ENCODE results near the gene CST7. TPM values are rescaled to one million over a fixed set of nuclear protein-coding genes. Genes with fewer than 3 reads are reported as not detected.

The CST7 gene
- total RNA-seq, 1 donor from 2014 or later = not detected

DNA sequence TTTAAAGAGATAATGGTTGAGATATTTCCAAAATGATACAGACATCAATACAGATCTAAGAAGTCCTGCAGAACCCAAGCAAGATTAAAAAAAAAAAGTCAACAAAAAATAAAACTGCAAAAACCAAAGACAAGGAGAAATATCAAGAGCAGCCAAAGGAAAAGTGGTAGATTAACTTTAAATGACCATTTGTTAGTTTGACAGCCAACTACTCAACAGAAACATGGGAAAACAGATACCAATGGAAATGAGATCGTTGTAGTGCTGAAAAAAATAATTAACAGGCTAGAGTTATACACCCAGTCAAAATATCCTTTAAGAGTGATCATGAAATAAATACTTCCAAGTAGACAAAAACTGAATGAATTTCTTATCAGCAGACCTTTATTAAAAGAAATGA, 53.9 kb downstream of the CST7 start:
- no peak for DNase-seq (ENCODE audit: low spot score)

DNA sequence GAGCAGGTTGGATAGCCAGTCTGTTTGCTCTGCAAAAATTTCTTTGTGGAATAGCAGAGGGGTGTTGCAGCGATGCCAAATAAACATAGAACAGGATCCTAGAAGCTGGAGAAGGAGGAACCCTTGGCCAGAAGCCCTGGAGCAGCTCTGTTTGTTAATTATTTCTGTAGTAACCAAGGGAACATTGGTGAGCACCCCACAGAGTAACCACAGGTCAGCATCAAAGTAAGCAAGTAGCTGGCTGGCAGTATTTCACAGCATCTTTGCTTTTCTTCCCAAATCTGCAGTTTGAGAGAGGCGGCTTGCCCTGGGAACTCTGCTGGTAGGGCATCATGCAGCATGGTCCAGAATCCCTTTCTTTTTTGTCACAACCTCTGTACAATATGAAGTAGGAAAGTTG, 56.2 kb downstream of the CST7 start:
- peak; percentile 35 for DNase-seq (ENCODE audit: low spot score)

DNA sequence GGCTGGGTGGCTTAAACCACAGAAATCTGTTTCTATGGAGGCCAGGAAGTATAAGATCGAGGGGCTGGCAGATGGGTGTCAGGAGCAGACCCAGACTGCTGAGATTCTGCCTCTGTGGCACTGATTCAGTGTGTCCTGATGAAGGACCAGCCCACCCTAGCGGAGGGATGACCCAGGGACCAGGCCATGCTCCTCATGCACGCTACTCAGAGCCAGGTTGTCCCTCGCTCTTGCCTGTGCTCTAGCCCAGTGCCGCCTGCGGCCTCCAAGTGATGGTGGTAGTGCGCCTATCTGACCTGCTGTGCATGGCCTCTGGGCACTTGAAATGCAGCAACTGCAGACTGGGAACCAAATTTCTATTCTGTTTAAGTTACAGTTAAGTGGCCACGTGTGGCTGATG, 56.6 kb downstream of the CST7 start:
- no peak for DNase-seq (ENCODE audit: low spot score)

DNA sequence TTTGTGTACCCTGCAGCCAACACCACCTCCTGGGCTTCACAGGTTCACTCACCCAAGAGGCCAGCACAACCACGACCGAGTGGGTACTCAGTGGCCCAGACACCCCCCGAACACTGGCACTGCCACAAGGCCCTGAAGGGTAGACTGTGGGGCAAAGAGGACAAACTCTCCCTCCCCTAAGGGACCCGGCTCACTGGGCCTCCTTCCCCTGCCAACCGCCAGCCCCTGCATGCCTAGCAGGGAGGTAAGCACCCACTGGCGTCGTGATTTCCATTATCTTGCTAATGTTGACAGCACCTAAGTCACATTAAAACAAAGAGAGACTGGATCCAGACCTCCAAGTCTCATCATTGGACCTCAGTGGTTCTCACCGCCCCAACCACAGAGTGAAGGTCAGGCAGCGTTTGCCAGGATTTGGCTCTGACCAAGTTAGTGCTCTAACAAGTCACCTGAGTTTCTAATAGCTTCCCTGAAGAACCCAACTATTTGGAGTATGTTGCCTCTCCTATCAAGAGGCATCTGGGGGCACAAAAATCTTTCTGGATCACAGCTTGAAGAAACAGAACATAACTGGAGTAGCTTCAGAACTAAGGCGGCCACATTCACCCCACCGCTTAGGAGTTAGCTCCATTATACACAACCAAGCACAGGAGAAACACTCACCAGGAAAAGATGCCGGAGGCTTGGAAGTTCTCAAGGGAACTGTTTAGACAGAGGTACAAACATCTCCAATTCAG, 57.5 kb downstream of the CST7 start:
- no peak for DNase-seq (ENCODE audit: low spot score)

DNA sequence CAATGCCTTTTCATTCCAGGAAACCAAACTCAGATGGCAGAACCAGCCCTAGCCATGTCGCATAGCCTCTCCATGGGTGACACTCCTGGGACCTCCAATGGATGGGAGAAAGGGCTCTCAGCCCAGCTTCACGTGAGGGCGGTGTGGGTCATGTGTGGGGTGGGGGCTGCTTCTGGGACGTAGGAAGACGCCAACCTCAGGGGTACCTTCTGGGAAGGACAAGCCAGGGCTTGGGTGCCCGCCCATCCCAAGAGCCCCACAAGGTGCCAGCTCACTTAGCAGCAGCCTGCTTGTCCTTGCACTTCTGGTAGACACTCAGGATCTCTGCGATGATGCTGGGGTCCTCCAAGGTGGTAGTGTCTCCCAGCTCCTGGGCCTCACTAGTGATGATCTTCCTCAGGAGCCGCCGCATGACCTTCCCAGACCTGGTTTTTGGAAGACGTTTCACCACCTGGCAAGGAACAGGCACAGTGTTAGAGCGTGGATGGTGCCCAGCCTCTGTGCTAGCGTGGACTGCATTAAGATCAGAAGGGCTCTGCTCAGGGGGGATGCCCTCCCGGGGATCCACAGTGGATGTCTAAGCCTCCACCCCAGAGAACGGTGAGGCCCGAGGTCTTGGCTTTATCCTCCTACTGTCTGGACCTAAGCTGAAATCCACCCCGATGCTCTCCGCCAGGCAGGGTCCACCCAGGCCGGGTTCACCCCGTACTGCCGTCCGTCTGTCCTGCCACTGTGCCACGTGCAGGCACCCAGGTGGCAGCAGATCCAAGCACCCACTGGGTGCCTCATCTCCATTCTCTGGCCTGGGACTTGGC, 58.6 kb downstream of the CST7 start:
- DNase-seq (ENCODE audit: low spot score) = no peak

DNA sequence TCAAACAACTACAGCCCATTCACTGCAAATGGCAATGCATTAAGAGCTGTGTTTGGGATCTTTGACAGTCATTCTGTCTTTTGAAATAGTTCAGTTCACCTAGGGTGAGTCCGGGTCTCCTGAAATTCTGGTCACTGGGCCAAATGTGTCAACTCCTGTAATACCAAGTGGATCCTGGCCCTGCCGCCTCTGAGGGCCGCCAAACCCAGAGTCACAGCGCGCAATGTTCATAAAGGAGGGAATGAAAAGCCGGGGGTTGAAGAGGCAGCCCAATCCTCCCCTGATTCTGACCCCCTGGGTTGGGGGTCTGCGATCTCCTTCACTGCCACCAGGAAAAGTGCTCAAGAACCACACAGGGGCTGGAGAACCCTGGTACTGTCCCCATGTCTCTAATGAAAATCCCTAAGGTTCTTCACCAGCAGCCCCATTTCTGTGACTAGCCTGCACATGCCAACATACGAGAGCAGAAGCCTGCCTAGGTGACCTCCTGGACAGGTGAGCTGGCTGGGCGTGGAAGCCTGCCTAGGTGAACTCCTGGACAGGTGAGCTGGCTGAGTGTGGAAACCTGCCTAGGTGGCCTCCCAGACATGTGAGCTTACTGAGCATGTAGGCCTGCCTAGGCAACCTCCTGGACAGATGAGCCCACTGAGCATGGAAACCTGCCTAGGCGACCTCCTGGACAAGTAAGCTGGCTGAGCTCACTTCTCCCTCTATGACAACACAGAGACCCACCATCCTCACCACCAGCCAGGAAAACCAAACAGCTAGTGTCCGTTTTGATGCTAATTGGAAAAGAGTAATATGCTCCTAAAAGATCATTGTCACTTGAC, 59.5 kb downstream of the CST7 start:
- no peak for DNase-seq (ENCODE audit: low spot score)

Other genes starting within 250 kb of the CST7 start
- gene APMAP, start 43.5 kb downstream of the CST7 start, total RNA-seq (ENCODE audit: insufficient read depth, low replicate concordance) = 34.2 TPM
- 26.2 TPM for gene ACSS1, start 108.9 kb downstream of the CST7 start, total RNA-seq (ENCODE audit: insufficient read depth, low replicate concordance)
- 0.24 TPM for gene VSX1, start 132.9 kb downstream of the CST7 start, total RNA-seq (ENCODE audit: insufficient read depth, low replicate concordance)
- gene ENTPD6, start 246.4 kb downstream of the CST7 start, total RNA-seq (ENCODE audit: insufficient read depth, low replicate concordance) = 16.1 TPM

Measured in umbilical cord (tissue), 2 donors.